HG03097 (cell line): Measurements from ENCODE around the gene ENO1.
"Not testable (repeated sequence)": the region's sequence is repeated elsewhere in the genome, so short reads cannot be mapped to it uniquely, and the experiment has no call there.

Experiments used
- ATAC-seq: cut with Tn5 transposase; IDR thresholded peaks from one replicate; pipeline ENCODE4 v1.9.1; 2021; ENCODE audit not compliant: unreplicated experiment, low FRiP score

The ENO1 gene

DNA sequence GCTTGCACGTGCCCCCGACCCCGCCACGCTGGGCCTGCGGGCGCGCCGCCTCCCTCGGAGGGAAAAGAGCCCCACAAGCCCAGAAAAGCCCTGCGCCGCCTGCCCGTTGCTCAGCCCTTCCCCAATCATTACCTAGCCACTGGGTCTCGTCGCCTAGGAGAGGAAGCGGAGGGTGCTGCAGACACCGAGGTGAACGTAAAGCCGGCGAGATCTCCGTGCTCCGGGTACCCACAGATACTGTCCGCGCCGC lies at the start of gene ENO1:
TSS of gene ENO1 (minus strand) at position 239 of the 250 bp plus-strand sequence. CDS start 3,778 bp downstream, outside the sequence.
- ATAC-seq, result peak; percentile 18

DNA sequence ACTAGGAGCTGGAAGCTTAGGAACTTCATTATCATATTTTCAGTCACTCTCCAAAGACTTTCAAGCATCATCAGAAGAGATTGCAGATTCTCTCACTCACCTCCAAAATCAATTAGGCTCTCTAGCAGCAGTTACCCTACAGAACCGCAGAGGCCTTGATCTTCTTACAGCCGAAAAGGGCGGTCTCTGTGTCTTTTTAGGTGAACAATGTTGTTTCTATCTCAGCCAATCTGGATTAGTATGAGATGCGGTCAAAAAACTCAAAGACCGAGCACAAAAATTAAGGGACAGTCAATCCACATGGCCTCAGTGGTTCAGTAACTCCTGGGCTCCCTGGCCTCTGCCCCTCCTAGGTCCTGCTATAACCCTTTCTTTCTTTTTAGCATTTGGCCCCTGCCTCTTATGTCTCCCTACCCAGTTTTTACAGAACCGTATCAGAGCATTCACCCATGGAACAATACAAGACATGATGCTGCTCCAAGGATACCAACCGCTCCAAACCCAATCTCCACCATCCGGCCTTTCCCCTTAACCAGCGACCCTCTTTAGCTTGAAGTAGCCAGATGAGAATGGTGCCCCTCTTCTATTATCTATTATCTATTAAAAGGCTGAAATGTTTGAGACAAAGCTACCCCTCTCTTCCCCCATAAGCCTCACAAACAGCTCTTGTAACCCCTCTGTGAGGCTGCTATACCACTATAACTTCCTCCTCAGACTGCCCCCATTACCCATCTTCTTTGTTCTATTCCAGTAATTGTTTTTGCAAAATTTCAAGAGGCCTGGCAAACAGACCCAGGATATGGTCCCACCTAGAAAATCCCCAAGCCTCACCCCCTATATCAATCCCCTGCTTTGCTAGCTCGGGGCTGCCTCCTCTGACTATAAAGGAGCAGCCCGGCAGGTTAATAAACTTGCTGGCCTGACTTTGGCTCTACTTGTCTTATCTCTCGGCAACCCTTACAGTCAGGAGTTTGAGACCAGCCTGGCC lies 48.5 kb upstream of the ENO1 start:
- ATAC-seq, result no peak

GRCh38 chr1:8925960-8926359 lies 47.5 kb upstream of the ENO1 start:
- no peak for ATAC-seq

DNA sequence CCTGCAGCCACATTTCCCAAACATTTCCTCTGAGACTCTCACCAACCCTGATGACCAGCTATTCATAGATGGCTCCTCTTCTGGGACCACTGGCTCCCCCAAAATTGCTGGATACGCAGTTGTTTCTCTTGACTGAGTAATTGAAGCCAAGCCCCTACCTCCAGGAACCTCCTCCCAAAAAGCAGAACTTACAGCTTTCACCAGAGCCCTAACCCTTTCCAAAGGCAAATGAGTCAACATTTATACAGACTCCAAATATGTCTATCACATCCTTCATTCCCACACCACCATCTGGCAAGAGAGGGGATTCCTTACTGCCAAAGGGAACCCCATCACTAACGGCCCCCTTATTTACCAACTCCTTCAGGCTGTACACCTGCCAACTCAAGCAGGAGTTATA lies 46.9 kb upstream of the ENO1 start:
- ATAC-seq, result no peak

GRCh38 chr1:8922962-8923361 lies 44.5 kb upstream of the ENO1 start:
- ATAC-seq, result no peak

DNA sequence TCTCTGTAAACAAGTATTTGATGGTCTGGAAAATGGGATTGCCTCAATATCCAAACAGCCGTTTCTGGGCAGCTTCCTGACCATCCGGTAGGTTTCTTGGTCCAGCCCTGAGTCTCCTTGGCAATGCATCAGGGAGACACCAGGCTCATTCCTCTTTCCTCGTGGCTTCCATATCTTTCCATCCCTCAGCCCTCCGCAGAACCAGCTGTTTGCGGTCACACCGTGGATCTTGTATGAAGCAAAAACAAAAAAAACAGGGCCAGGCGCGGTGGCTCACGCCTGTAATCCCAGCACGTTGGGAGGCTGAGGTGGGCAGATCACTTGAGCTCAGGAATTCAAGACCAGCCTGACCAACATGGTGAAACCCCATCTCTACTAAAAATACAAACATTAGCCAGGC lies 39.0 kb upstream of the ENO1 start:
- ATAC-seq, result not testable (repeated sequence)

DNA sequence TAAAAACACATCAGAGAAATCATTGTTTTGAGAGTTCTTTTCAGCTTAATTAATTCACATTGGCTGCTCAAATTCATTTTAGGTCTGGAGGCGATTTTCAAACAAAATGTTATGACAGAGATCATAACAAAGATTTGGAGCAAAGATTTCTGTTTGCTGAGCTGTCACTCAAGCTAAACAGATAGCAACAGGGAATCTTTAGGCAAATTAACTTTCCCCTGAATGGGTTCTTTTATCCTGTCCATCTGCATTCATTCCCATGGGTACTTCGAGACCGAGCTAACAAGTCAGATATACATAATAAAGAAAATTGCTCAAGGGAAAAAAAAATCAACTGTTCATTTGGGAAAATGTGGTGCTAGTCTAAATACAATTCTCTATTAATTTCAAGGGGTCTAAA lies 37.0 kb upstream of the ENO1 start:
- ATAC-seq, result no peak

- ATAC-seq, result no peak
Observed at GRCh38 chr1:8914466-8914865, 36.0 kb upstream of the ENO1 start.

- no peak for ATAC-seq
Observed at GRCh38 chr1:8913457-8913856, 35.0 kb upstream of the ENO1 start.

- no peak for ATAC-seq
Observed at GRCh38 chr1:8911416-8912309, 33.2 kb upstream of the ENO1 start.

DNA sequence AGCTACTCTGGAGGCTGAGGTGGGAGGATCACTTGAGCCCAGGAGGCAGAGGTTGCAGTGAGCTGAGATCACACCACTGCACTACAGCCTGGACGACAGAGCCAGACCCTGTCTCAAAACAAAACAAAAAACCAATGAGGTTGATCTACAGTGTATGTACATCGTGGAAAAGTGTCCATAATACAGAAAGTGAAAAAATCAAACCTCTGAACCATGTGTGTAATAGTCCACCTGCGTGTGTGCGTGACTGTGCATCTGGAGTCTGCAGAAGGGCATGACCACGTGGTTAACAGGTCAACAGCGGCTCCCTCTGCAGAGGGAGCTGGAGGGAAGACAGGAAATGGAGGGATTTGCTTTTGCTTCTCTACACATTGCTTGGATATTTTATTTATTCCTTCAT lies 32.4 kb upstream of the ENO1 start:
- ATAC-seq, result no peak

GRCh38 chr1:8910331-8910730 lies 31.8 kb upstream of the ENO1 start:
- no peak for ATAC-seq

DNA sequence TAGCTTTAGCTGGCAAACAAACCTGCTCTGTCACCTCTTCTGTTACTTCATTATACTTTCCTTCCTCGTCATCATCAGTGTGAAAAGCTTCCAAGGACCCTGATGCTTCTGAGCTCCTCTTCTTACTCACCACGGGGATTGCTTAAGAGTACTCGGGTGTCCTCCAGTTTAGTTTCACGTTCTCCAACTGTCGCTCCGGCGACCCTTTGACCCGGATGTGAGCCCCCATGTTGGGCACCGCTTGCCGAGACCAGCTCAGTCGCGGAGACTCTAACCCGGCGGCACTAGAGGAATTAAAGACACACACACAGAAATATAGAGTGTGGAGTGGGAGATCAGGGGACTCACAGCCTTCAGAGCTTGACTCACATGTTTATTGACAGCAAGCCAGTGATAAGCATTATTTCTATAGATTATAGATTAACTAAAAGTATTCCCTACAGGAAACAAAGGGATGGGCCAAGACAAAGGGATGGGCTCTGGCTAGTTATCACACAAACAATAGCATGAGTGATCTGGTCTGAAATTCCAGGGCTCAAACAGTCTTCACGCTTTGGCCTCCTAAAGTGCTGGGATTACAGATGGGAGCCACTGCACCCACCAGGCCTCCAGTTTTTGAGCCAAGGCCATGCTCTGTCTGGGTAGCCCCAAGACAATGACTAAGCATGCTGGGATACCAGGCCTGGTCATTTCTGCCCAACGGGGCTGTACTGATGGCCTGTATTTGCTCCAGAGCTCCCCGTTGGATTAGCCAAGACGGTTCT lies 30.1 kb upstream of the ENO1 start:
- ATAC-seq, result no peak

DNA sequence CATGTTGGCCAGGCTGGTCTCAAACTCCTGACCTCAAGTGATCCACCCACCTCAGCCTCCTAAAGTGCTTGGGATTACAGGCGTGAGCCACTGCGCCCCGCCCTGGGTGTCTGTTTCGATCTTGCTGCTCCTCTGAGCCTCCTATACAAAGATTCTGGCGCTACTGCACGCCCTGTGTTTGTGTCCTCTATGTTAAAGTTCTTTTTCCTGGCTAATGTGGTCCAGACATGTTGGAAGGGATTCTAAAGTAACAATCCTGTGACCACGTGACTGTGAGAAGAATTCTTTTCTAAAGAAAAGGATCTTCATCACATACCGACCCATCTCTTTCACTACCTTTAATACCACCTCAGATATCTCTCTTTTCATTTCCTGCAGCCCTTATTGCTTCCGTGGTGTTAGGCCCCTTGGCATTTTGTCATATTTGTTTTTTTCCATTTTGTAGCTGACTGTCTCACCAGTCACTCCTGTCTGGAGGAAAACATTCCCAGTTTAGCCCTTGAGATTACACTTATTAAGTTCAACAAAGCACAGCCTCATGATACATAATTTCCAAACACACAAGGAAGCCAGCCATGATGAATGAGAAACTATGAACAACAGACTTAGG lies 27.2 kb upstream of the ENO1 start:
- ATAC-seq, result no peak

- no peak for ATAC-seq
Observed at GRCh38 chr1:8903908-8904650, 25.6 kb upstream of the ENO1 start.

GRCh38 chr1:8903410-8903809 lies 24.9 kb upstream of the ENO1 start:
- no peak for ATAC-seq

GRCh38 chr1:8902765-8903164 lies 24.3 kb upstream of the ENO1 start:
- no peak for ATAC-seq

GRCh38 chr1:8900684-8901083 lies 22.2 kb upstream of the ENO1 start:
- not testable (repeated sequence) for ATAC-seq

GRCh38 chr1:8899046-8899445 lies 20.6 kb upstream of the ENO1 start:
- ATAC-seq, result no peak

DNA sequence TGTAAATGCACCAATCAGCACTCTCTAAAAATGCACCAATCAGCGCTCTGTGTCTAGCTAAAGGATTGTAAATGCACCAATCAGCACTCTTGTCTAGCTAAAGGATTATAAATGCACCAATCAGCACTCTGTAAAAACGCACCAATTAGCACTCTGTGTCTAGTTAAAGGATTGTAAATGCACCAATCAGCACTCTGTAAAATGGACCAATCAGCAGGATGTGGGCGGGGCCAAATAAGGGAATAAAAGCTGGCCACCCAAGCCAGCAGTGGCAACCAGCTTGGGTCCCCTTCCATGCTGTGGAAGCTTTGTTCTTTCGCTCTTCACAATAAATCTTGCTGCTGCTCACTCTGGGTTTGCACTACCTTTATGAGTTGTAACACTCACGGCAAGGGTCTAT lies 19.9 kb upstream of the ENO1 start:
- ATAC-seq, result not testable (repeated sequence)
